Activated CD8-positive, alpha-beta memory T cell treated with anti-CD3 and anti-CD28 coated beads, Interleukin-2, amount 10 ng/mL, durations not matched to agents 7 days and 5 days (primary cell): ENCODE data around the gene ERFL. TPM values are rescaled to one million over a fixed set of nuclear protein-coding genes. Genes with fewer than 3 reads are reported as not detected.

Source experiments
- ATAC-seq: fragments of 150-1000 bp; cut with Tn5 transposase; one replicate; pipeline ENCODE4 v1.10.0; 2021; ENCODE audit warnings: moderate library complexity
- CTCF ChIA-PET: fragments of 350-600 bp; sonication (Branson Sonifier 250); formaldehyde crosslinking; loops from one replicate; lab custom pipeline; 2021; ENCODE audit warnings: antibody characterized with exemption; lab: Charles Lee
- DNase-seq: peaks from one replicate; pipeline ENCODE4 v3.0.0-alpha.2; 2020
- H3K27ac Mint-ChIP-seq: one replicate; pipeline ENCODE4 v1.8.0; 2021; ENCODE audit warnings: mild to moderate bottlenecking, mixed read lengths
- H3K27me3 Mint-ChIP-seq: one replicate; pipeline ENCODE4 v1.8.0; 2021; ENCODE audit warnings: mixed read lengths
- H3K36me3 Mint-ChIP-seq: one replicate; pipeline ENCODE4 v1.8.0; 2021; ENCODE audit warnings: mild to moderate bottlenecking, mixed read lengths
- H3K4me1 Mint-ChIP-seq: one replicate; pipeline ENCODE4 v1.8.0; 2021; ENCODE audit warnings: mixed read lengths
- H3K4me3 Mint-ChIP-seq: one replicate; pipeline ENCODE4 v1.8.0; 2021; ENCODE audit warnings: mild to moderate bottlenecking, moderate library complexity, mixed read lengths
- H3K9me3 Mint-ChIP-seq: one replicate; pipeline ENCODE4 v1.8.0; 2022; ENCODE audit warnings: low read depth, mixed read lengths
- total RNA-seq, 2 experiments: library from RNA; stranded (reverse); gene quantifications; one replicate each; pipeline ENCODE4 v1.2.3, GENCODE V29; 2021

Gene ERFL
- total RNA-seq, 2 experiments from 2014 or later = 1.5 to 1.9 TPM

DNA sequence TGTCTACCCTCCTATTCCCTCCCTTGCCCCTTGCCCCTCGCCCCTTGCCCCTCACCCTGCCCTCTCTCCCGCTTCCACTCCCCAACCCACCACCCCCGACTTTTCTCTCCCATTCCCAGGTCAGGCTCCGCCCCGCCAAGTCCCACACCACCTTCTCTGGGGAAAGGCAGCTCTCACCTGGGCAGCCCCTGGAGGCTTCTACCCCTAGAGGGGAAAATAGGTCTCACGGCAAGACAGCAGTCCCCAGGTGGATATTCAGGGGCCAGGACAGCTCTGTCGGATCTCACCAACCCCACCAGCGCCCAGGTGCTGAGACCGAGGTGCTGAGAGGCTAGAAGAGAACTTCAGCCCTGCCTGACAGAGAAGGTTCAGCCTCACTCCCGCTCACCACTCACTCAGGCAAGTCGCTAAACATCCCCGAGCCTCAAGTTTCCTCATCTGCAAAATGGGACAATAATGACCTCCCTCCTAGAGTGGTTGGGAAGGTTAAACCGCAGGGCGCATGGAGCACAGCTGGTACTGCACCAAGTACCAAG lies 1.4 kb upstream of the ERFL start:
- Mint-ChIP-seq H3K4me1 (peaks cover 19% of the 10 kb centered on the region), H3K9me3 (no peaks in the 10 kb centered on the region), H3K4me3 (peak overlapping the region; percentile 85), H3K27ac (no peak overlapping the region), H3K36me3 (no peaks in the 10 kb centered on the region), H3K27me3 (peaks cover 32% of the 10 kb centered on the region)
- no peak for ATAC-seq
- CTCF ChIA-PET = interaction anchor here (0.8 to 2.1 kb wide), 9 partner anchors 10 to 56 kb away, joined by 3 to 8 read pairs (median 3); no protein-coding TSS in a partner anchor
- no peak for DNase-seq

DNA sequence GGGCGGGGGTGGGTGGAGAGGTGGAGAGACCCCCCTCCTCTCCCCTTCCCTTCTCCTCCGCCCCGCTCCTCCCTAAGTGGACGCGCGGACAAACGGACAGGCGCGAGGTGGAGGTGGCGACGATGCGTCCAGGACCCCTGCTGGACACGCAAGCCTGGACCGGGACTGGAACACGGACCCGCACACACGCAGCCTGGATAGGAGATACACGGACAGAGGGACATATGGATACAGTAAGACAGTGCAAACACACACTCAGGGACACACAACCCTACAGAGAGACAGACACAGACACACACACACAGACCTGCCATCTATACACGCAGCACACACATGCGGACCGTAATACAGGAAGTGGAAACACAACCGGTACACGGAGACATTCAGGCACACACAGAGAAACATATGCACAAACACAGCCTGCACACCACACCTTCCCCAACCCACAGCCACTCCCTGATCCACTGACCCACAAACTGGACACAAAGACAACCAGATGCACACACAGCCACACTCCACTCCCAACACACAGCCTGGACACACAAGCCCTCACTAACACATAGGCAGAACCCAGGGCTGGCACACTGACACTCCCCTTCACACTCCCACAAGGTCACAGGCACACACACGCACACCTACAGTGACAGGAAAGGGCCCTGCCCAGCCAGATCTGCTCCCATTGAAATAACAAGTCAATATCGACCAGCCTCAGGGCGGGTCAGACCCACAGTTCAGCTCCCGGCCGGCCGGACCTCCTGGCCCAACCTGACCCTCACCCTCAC lies 696 bp upstream of the ERFL start:
- Mint-ChIP-seq H3K27me3 (peaks cover 32% of the 10 kb centered on the region), H3K36me3 (no peaks in the 10 kb centered on the region), H3K9me3 (no peaks in the 10 kb centered on the region), H3K4me1 (peaks cover 15% of the 10 kb centered on the region), H3K4me3 (peak overlapping the region; percentile 85), H3K27ac (peak overlapping the region; percentile 61)
- CTCF ChIA-PET = interaction anchor here (1.0 to 2.1 kb wide), 5 partner anchors 22 to 55 kb away, joined by 4 to 8 read pairs (median 5); no protein-coding TSS in a partner anchor
- DNase-seq = peak; percentile 59
- ATAC-seq = peak; percentile 64

DNA sequence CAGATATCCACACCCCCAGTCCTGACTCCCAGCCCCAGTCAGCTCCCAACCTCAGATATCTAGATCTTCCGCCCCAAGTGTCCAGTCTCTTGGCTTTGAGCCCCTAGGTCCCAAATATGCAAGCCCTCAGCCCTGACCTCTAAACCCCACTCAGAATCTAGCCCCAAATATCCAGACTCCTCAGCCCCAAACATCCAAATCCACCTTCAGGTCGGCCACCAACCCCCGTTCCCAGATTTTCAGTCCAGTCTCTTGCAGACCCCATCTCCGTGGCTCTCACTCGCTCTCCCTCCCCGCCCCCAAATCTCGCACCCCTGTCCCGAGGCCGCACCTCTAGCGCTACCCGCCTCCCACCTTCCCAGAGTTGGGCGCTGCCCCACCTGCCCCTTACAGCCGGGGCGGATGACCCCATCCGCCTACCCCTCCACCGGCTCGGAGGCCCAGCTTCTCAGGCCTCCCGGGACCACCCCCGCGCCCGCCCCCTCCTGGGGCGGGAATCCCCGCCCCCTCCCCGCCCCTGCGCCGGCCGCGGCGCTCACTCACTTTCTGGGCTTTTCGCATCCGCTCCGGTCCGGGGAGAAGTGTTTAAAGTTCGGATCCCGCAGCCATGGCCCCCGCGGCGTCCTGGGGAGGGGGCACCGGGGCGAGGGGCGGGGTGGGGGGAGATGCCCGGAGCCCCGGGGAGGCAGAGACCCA lies 604 bp downstream of the ERFL start:
- H3K9me3 Mint-ChIP-seq = no peaks in the 10 kb centered on the region
- H3K4me3 Mint-ChIP-seq = peak overlapping the region; percentile 85
- H3K27me3 Mint-ChIP-seq = peaks cover 29% of the 10 kb centered on the region
- no peaks in the 10 kb centered on the region for H3K36me3 Mint-ChIP-seq
- peak; percentile 46 for DNase-seq
- CTCF ChIA-PET = interaction anchor here (1.0 kb wide), 3 partner anchors 18 to 53 kb away, joined by 3 to 8 read pairs (median 4); no protein-coding TSS in a partner anchor
- no peak overlapping the region for H3K27ac Mint-ChIP-seq
- peaks cover 16% of the 10 kb centered on the region for H3K4me1 Mint-ChIP-seq
- peak; percentile 46 for ATAC-seq

DNA sequence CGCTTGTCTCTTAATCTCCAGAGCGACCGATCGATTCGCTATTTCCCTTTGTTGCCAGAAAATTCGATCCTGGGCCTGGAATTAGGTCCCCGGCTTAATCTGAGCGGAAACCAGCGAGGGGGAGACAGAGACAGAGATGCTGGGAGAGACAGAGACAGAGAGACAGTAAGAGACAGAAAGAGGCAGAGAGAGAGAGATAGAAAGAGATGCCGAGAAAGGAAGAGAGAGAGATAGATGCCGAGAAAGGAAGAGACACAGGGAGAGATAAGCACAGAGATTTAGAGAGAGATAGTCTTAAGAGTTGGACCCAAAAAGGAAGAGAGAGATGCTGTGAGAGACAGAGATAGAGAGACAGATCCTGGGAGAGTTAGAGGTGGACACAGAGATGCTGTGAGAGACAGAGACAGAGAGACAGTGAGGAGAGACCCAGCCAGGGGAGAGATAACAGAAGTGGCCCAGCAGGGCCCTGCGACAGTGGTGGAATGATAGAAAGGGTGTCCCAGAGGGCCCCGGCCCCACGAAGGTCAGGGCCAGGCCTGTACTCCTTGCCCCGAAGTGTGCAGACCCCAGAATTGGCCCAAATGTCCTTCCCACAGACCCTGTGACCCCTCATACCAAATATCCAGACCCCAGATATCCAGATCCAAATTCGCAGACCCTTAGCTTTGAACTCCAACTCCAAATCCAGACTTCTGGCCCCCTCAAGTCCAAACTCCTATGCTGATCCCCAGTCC lies 1.3 kb downstream of the ERFL start:
- no peak overlapping the region for H3K4me3 Mint-ChIP-seq
- CTCF ChIA-PET = interaction anchor here (1.0 kb wide), 1 partner anchor 19 kb away, joined by 3 read pairs; no protein-coding TSS in a partner anchor
- no peak overlapping the region for H3K27ac Mint-ChIP-seq
- H3K36me3 Mint-ChIP-seq = no peaks in the 10 kb centered on the region
- H3K27me3 Mint-ChIP-seq = peaks cover 32% of the 10 kb centered on the region
- peaks cover 16% of the 10 kb centered on the region for H3K4me1 Mint-ChIP-seq
- ATAC-seq (no peak), DNase-seq (no peak)
- H3K9me3 Mint-ChIP-seq = no peaks in the 10 kb centered on the region

DNA sequence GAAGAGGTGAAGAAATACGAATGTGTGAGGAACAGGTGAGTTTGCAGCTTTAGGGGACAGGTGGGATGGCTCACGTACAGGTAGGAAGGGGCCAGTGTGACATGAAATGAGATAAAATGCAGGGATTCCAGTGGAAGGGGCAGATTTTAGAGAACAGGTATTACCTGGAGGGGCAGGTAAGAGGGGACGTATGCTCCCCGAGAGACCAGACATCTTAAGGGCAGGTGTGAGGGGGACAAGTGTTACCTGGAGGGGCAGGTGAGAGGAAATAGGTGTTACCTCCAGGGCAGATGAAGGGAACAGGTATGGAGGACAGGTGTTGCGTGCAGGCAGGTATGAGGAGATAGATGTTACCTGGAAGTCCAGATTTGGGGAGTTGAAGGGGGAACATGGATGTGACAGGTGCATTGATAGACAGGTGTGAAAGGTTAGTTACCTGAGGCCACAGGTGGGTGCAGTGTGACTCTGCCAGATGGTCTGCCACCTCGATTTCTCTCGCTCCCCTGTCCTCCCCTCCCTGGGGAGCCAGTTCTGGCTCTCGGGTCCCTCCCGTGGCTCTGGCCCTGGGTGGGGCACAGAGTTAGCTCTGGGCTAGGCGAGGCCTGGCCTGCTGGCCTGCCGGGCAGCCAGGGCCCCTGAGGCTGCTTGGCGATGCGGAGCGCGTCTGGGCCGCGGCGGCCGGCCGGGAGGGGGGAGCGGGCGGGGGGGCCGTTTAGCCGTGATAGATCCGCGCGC lies 2.1 kb downstream of the ERFL start:
- Mint-ChIP-seq H3K27ac (no peak overlapping the region), H3K36me3 (no peaks in the 10 kb centered on the region), H3K4me3 (no peak overlapping the region), H3K9me3 (no peaks in the 10 kb centered on the region), H3K4me1 (peaks cover 19% of the 10 kb centered on the region), H3K27me3 (peaks cover 33% of the 10 kb centered on the region)
- DNase-seq (no peak), ATAC-seq (no peak)
- CTCF ChIA-PET = no interaction called here

DNA sequence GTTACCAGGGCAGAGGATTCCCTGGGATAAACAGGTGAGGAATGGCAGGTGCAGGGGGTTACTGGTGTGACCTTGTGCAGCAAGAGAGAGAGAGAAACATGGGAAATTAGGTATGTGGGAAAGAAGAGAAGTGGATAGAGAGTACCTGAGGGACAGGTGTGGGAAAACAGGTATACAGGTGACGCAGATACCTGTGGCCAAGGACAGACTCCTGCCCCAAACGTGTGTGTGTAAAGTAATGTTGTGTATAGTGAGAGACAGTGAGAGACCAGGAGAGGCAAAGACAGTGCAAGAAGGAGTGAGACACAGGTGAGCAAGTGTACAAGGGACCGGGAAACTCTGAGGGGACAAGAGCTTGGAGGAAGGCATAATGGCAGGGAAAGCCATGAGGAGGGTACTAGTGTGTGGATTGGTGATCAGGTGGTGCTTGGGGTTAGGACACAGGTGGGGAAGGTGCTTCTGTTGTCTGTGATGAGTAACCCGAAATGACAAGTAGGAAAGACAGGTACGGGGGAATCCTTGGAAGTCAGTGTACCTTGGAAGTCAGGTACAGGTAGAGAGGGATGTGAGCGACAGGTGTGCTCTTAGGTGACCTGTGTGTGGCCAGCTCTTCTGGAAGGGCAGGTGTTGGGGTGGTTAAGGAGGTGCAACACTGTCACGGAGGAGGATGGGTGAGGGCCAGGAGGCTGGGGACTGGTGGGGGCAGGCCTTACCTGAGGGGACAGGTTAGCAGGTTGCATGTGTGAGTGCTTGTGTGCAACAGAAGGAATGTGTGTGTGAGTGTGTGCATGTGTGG lies 2.8 kb downstream of the ERFL start:
- no peak overlapping the region for H3K27ac Mint-ChIP-seq
- H3K36me3 Mint-ChIP-seq = no peaks in the 10 kb centered on the region
- H3K27me3 Mint-ChIP-seq = peaks cover 27% of the 10 kb centered on the region
- no peak overlapping the region for H3K4me3 Mint-ChIP-seq
- CTCF ChIA-PET = no interaction called here
- H3K4me1 Mint-ChIP-seq = peaks cover 19% of the 10 kb centered on the region
- DNase-seq (no peak), ATAC-seq (no peak)
- H3K9me3 Mint-ChIP-seq = no peaks in the 10 kb centered on the region

DNA sequence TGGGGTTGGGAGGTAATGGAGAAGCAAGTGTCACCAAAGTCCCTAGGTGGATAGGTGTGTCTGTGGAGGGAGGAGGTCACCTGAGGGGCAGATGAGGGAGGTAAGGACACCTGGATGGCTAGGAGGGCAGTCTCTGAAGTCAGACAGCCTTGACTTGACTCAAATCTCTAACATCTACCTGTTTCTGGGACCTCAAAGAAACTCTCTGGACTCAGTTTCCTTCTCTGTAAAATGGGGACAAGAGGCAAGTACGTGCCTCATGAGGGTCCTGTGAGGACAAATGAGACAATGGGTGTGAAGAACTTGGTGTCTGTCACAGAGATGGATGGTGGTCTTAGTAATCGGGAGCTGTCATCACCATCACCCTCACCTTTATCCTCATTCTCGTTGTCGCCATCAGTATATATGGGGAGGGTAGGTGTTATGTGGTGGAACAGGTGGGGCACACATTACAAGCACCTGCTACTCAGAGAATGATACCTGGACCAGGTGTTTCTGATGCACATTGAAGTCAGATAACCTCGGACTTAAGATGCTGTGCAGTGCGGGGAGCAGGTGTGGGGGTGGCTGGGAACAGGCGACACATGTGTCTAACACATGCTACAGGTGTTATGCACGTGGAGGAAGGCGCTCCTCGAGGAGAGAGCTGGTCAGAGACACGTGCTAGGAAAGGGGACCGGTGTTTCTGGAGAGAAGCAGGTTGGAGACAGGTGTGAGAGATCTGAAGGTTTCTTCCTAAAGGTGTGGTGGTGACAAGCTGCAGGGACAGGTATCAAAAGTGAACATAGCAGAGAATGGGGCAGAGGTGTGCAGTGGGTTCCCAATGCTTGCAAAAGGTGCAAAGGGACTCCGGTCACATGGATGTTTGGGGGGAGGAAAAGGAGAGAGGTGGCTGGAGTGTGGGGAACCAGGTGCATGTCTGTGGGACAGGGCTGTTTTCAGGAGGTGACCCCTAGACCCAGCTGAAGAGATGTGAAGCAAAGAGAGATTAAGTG lies 3.8 kb downstream of the ERFL start:
- Mint-ChIP-seq H3K9me3 (no peaks in the 10 kb centered on the region), H3K27ac (no peak overlapping the region), H3K4me3 (no peak overlapping the region), H3K27me3 (peaks cover 19% of the 10 kb centered on the region), H3K4me1 (peaks cover 16% of the 10 kb centered on the region), H3K36me3 (no peaks in the 10 kb centered on the region)
- CTCF ChIA-PET = no interaction called here
- DNase-seq = no peak
- ATAC-seq = no peak

DNA sequence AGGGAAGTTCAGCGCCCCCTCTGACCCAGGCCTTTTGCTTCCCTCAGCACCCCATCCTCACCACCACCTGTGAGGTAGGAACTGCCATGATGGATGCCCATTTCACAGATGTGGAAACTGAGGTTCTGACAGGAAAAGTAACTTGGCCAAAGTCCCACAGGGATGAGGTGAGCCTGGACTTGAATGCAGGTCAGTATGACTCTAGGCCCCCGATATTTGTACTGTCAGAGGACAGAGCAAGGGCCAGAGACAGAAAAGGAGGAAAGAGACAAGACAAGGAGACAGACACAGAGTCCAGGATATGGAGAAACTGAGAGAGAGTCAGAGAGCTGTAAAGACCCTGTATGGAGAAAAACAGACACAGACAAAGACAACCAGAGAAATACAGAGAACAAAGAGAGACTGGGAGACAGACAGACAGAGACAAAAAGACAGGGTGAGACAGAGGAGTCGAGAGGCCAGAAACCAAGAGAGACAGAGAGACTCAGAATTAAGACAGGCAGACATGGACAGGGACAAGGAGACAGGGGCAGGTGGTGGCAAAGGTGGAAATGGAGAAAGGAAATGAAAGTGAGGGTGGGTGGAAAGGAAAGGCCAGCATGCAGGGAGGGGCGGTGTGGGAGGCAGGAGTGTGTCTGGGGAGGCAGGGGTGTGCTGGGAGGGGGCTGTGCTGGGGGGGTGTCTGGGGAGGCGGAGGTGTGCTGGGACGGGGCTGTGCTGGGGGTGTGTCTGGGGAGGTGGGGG lies 5.0 kb downstream of the ERFL start:
- ATAC-seq (no peak), DNase-seq (no peak)
- Mint-ChIP-seq H3K9me3 (no peaks in the 10 kb centered on the region), H3K36me3 (no peaks in the 10 kb centered on the region), H3K4me3 (no peak overlapping the region), H3K4me1 (peaks cover 9% of the 10 kb centered on the region), H3K27me3 (peaks cover 13% of the 10 kb centered on the region), H3K27ac (no peak overlapping the region)
- CTCF ChIA-PET = no interaction called here

DNA sequence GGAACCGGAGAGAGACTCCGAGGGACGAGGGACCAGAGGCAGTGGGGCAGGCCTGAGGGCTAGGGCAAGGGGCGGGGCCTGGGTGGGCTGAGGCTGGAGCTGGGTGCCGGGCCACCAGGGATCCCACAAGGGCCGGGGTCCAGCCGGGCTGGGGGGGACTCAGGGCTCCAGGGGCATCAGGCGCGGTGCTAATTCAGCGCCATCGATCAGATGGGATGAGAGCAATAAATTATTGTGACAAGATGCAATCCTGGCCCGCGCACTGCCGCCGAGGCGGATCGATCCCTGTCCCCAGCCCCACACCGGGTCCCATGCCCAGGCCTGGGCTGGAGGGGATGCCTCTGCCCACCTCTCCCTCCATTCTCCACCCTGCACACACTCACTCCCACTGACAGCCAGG lies 5.7 kb downstream of the ERFL start:
- peaks cover 13% of the 10 kb centered on the region for H3K27me3 Mint-ChIP-seq
- H3K9me3 Mint-ChIP-seq = no peaks in the 10 kb centered on the region
- H3K4me1 Mint-ChIP-seq = peaks cover 7% of the 10 kb centered on the region
- no peak overlapping the region for H3K27ac Mint-ChIP-seq
- no peak for ATAC-seq
- DNase-seq = no peak
- H3K36me3 Mint-ChIP-seq = no peaks in the 10 kb centered on the region
- H3K4me3 Mint-ChIP-seq = no peak overlapping the region
- CTCF ChIA-PET = interaction anchor here (1.1 kb wide), 1 partner anchor 29 kb away, joined by 3 read pairs; no protein-coding TSS in a partner anchor

DNA sequence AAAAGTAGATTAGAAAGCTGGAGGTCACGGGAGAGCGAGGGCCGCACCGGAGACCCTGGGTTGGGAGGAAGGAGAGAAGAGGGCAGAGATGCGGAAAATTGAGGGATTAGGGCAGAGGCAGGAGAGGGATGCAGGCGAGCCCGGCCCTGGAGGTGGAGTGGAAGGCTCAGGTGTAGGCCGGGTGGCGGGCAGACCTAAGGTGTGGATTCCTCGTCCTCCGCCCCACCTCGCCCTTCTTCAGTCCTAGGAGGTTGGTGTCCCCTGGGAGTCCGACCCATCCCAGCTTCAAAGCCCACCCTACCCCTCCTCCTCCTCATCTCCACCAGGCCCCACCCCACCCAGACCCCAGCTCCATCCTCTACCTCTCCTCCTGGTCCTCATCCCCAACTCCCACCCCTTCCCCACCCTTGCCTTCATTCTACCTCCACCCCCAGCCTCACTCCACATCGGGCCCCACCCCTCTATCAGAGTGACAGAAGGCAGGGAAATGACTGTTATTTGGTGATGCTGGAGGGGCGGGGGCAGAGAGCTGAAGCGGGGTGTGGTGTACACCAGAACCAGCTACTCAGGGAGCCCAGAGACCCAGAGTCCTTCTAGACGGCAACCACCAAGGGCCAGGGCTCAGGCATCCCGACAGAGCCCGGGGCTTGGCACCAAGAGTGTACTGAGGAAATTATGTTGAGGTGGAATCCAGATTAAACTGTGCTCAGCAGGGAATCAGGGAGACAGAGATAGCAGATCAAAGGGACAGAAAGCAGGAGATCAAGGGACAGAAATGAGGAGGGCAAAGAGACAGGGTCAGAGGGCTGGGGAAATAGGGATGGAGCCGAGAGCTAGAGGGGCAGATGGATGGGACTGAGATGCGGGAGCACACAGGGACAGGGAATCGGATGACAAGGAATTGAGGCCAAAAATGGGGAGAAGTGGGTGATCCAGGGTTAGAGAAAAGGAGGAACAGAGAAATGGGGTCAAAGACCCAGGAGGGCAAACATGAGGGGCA lies 6.4 kb downstream of the ERFL start:
- Mint-ChIP-seq H3K36me3 (no peaks in the 10 kb centered on the region), H3K9me3 (no peaks in the 10 kb centered on the region), H3K4me1 (peaks cover 7% of the 10 kb centered on the region), H3K4me3 (no peak overlapping the region), H3K27me3 (peaks cover 13% of the 10 kb centered on the region), H3K27ac (no peak overlapping the region)
- ATAC-seq (no peak), DNase-seq (no peak)
- CTCF ChIA-PET = interaction anchor here (1.1 kb wide), 1 partner anchor 29 kb away, joined by 3 read pairs; no protein-coding TSS in a partner anchor
